ENCODE results near the gene CHRNB2.

- TF ChIP-seq CTCF (IDR thresholded peaks at IDR 0.05) (no peak), POLR2A (IDR thresholded peaks at IDR 0.05) (no peak)
These were observed 7.8 kb downstream of the CHRNB2 start for GRCh38 chr1:154575147-154575927.
